IMR-90 (cell line): ENCODE data around the gene GDPD1. TPM values are rescaled to one million over a fixed set of nuclear protein-coding genes. Genes with fewer than 3 reads are reported as not detected.

Source experiments
- ATAC-seq: fragments of 200-7000 bp; cut with Tn5 transposase; 2 replicates; pipeline ENCODE4 v1.9.1; 2020; ENCODE audit warnings: low read depth, mild to moderate bottlenecking, moderate library complexity
- BruUV-seq: library from RNA; stranded (reverse); fragments of 400-500 nt; replicated peaks from 2 replicates; lab custom pipeline; 2021; lab: Mats Ljungman, UMichigan
- CTCF ChIA-PET: fragments of 300-600 bp; formaldehyde crosslinking; extraction: SDS; loops from one replicate; lab custom pipeline; 2021; ENCODE audit warnings: antibody characterized with exemption; lab: Yijun Ruan, JAX
- POLR2A ChIA-PET: fragments of 300-600 bp; sonication (Branson Sonifier 250); formaldehyde crosslinking; loops from one replicate; lab custom pipeline; 2022; ENCODE audit warnings: antibody characterized with exemption; ENCODE audit not compliant: unreplicated experiment; lab: Charles Lee
- DNase-seq: peaks from one replicate; pipeline ENCODE4 v3.0.0; 2013
- H2AFZ ChIP-seq: replicated peaks from 2 replicates; pipeline ENCODE3; 2013; ENCODE audit warnings: low read length, mild to moderate bottlenecking; ENCODE audit not compliant: poor library complexity
- H2AK5ac ChIP-seq: 2 replicates; pipeline ENCODE4 v1.6.1; 2013; ENCODE audit warnings: low read depth, low read length, inconsistent platforms
- H2AK9ac ChIP-seq: replicated peaks from 2 replicates; pipeline ENCODE3; 2013; ENCODE audit warnings: mild to moderate bottlenecking, low read depth, low read length, moderate library complexity; ENCODE audit not compliant: poor library complexity
- H2BK120ac ChIP-seq: 2 replicates; pipeline ENCODE4 v1.6.1; 2013; ENCODE audit warnings: low read depth, low read length, inconsistent platforms
- H2BK15ac ChIP-seq: 3 replicates; pipeline ENCODE4 v1.6.1; 2013; ENCODE audit warnings: low read depth, low read length, inconsistent platforms
- H2BK20ac ChIP-seq: 2 replicates; pipeline ENCODE4 v1.6.1; 2013; ENCODE audit warnings: low read depth, mild to moderate bottlenecking, inconsistent platforms, low read length, moderate library complexity
- H2BK5ac ChIP-seq: 2 replicates; pipeline ENCODE4 v1.6.1; 2013; ENCODE audit warnings: mild to moderate bottlenecking, low read depth, low read length, inconsistent platforms; ENCODE audit not compliant: poor library complexity, severe bottlenecking
- H3K14ac ChIP-seq: replicated peaks from 2 replicates; pipeline ENCODE4 v1.6.1; 2013; ENCODE audit warnings: low read depth, low read length, inconsistent platforms
- H3K18ac ChIP-seq: 2 replicates; pipeline ENCODE4 v1.6.1; 2013; ENCODE audit warnings: low read depth, low read length, control low read depth
- H3K23ac ChIP-seq: 2 replicates; pipeline ENCODE4 v1.6.1; 2013; ENCODE audit warnings: low read depth, low read length, inconsistent platforms
- H3K27ac ChIP-seq: 2 replicates; pipeline ENCODE4 v1.5.1; 2013; ENCODE audit warnings: mild to moderate bottlenecking, control low read depth, low read length; ENCODE audit not compliant: insufficient read depth
- H3K27me3 ChIP-seq: 2 replicates; pipeline ENCODE4 v1.6.1; 2013; ENCODE audit warnings: low read length; ENCODE audit not compliant: control insufficient read depth, insufficient read depth
- H3K36me3 ChIP-seq: 2 replicates; pipeline ENCODE4 v1.6.1; 2013; ENCODE audit warnings: low read length, mixed read lengths; ENCODE audit not compliant: control insufficient read depth, insufficient read depth
- H3K4ac ChIP-seq: 2 replicates; pipeline ENCODE4 v1.6.1; 2013; ENCODE audit warnings: low read depth, low read length, inconsistent platforms
- H3K4me1 ChIP-seq: 2 replicates; pipeline ENCODE4 v1.6.1; 2013; ENCODE audit warnings: low read length, mixed read lengths; ENCODE audit not compliant: control insufficient read depth, insufficient read depth
- H3K4me2 ChIP-seq: 2 replicates; pipeline ENCODE4 v1.6.1; 2013; ENCODE audit warnings: low read depth, mild to moderate bottlenecking, control low read depth, low read length, moderate library complexity
- H3K4me3 ChIP-seq: 2 replicates; pipeline ENCODE4 v1.5.1; 2013; ENCODE audit warnings: low read depth, mild to moderate bottlenecking, control low read depth, low read length, moderate library complexity; ENCODE audit not compliant: insufficient read depth
- H3K56ac ChIP-seq: 2 replicates; pipeline ENCODE4 v1.6.1; 2013; ENCODE audit warnings: low read length, inconsistent platforms; ENCODE audit not compliant: insufficient read depth; ENCODE audit errors: extremely low read depth
- H3K79me1 ChIP-seq, 2 experiments: 2 replicates each; pipeline ENCODE4 v1.6.1; 2013; ENCODE audit warnings: low read length in 2 of 2, inconsistent platforms in 1 of 2, low read depth in 1 of 2
- H3K9ac ChIP-seq: 2 replicates; pipeline ENCODE4 v1.6.1; 2013; ENCODE audit warnings: low read depth, low read length, control low read depth
- H3K9me1 ChIP-seq: 2 replicates; pipeline ENCODE4 v1.6.1; 2013; ENCODE audit warnings: low read length, inconsistent platforms; ENCODE audit not compliant: insufficient read depth
- H3K9me3 ChIP-seq: 2 replicates; pipeline ENCODE4 v1.6.1; 2013; ENCODE audit warnings: low read length; ENCODE audit not compliant: control insufficient read depth, insufficient read depth
- H4K20me1 ChIP-seq: 2 replicates; pipeline ENCODE4 v1.6.1; 2013; ENCODE audit warnings: low read length, inconsistent platforms; ENCODE audit not compliant: insufficient read depth
- H4K5ac ChIP-seq: 2 replicates; pipeline ENCODE4 v1.6.1; 2013; ENCODE audit warnings: mild to moderate bottlenecking, low read depth, low read length, control low read depth
- H4K8ac ChIP-seq, 2 experiments: 2 replicates each; pipeline ENCODE4 v1.6.1; 2013; ENCODE audit warnings: low read depth in 2 of 2, low read length in 2 of 2, control low read depth in 1 of 2, inconsistent platforms in 1 of 2
- H4K91ac ChIP-seq: 2 replicates; pipeline ENCODE4 v1.6.1; 2013; ENCODE audit warnings: low read depth, low read length, inconsistent platforms; ENCODE audit not compliant: insufficient read depth
- BHLHE40 ChIP-seq: fragments of 150-350 bp; IDR thresholded peaks from 2 replicates; pipeline ENCODE4 v1.6.1; 2016; ENCODE audit warnings: mild to moderate bottlenecking, low read depth, low read length
- CEBPB ChIP-seq: IDR thresholded peaks from 2 replicates; pipeline ENCODE4 v1.6.1; 2012; ENCODE audit warnings: low read depth, low read length, improper control_type of control experiment
- CHD1 ChIP-seq: IDR thresholded peaks from 2 replicates; pipeline ENCODE4 v1.6.1; 2012; ENCODE audit warnings: low read depth, low read length, improper control_type of control experiment
- ELK1 ChIP-seq: fragments of 150-350 bp; IDR thresholded peaks from 2 replicates; pipeline ENCODE4 v1.6.1; 2016; ENCODE audit warnings: low read depth, mild to moderate bottlenecking, low read length, moderate library complexity, borderline replicate concordance
- FOS ChIP-seq: fragments of 150-350 bp; IDR thresholded peaks from 2 replicates; pipeline ENCODE4 v1.6.1; 2016; ENCODE audit warnings: low read depth, low read length
- MAFK ChIP-seq: IDR thresholded peaks from 2 replicates; pipeline ENCODE4 v1.6.1; 2012; ENCODE audit warnings: low read depth, low read length, improper control_type of control experiment
- MXI1 ChIP-seq: IDR thresholded peaks from 2 replicates; pipeline ENCODE4 v1.6.1; 2012; ENCODE audit warnings: low read depth, mild to moderate bottlenecking, low read length, moderate library complexity, borderline replicate concordance
- NFE2L2 ChIP-seq: fragments of 150-350 bp; IDR thresholded peaks from 2 replicates; pipeline ENCODE4 v1.6.1; 2016; ENCODE audit warnings: low read depth, mild to moderate bottlenecking, low read length
- POLR2A ChIP-seq: IDR thresholded peaks from 2 replicates; pipeline ENCODE4 v1.6.1; 2012; ENCODE audit warnings: mild to moderate bottlenecking, low read depth, low read length
- RAD21 ChIP-seq: IDR thresholded peaks from 2 replicates; pipeline ENCODE4 v1.6.1; 2012; ENCODE audit warnings: low read length, improper control_type of control experiment
- RCOR1 ChIP-seq: IDR thresholded peaks from 2 replicates; pipeline ENCODE4 v1.6.1; 2012; ENCODE audit warnings: mild to moderate bottlenecking, low read length, improper control_type of control experiment; ENCODE audit not compliant: insufficient replicate concordance
- RFX5 ChIP-seq: IDR thresholded peaks from 2 replicates; pipeline ENCODE4 v1.8.0; 2012; ENCODE audit warnings: low read depth, mild to moderate bottlenecking, low read length, moderate library complexity
- SMC3 ChIP-seq: fragments of 150-350 bp; IDR thresholded peaks from 2 replicates; pipeline ENCODE4 v1.6.1; 2016; ENCODE audit warnings: low read depth, mild to moderate bottlenecking, antibody characterized with exemption, low read length, moderate library complexity
- USF2 ChIP-seq: fragments of 150-350 bp; IDR thresholded peaks from 2 replicates; pipeline ENCODE4 v1.6.1; 2017; ENCODE audit warnings: mild to moderate bottlenecking, antibody characterized with exemption, low read length, low read depth
- WGBS, 2 experiments: methylation state at CpG; one replicate each; pipeline versions ENCODE4 v1.1.5 to v1.1.7; 2013; ENCODE audit warnings: missing lambda C conversion rate in 2 of 2; ENCODE audit not compliant: insufficient read length in 1 of 2; ENCODE audit errors: extremely low coverage in 2 of 2; 5-methylcytosine and 5-hydroxymethylcytosine counted together
- dilution Hi-C: fragments of 300-500 bp; cut with HindIII; formaldehyde crosslinking; loops from one replicate; pipeline ENCODE4 v1.14.3; 2018; ENCODE audit warnings: low sequenced_read_pairs; ENCODE audit not compliant: unreplicated experiment
- in situ Hi-C: fragments of 300-500 bp; cut with MboI; formaldehyde crosslinking; loops from 3 replicates; pipeline ENCODE4 v1.14.3; 2019; ENCODE audit warnings: low sequenced_read_pairs, inconsistent platforms, mixed read lengths
- intact Hi-C: fragments of 100-400 bp; cut with micrococcal nuclease; formaldehyde crosslinking; loops from 2 replicates; pipeline ENCODE4 v1.10.0; 2022
- polyA plus RNA-seq, 3 experiments: library from polyadenylated mRNA; depleted of rRNA; stranded (reverse); fragments of >200 nt; gene quantifications; 2 replicates each; pipeline ENCODE4 v1.2.3, GENCODE V29; 2012; ENCODE audit warnings: low replicate concordance in 1 of 3
- total RNA-seq: library from RNA; depleted of rRNA; stranded (reverse); fragments of >200 nt; gene quantifications from 2 replicates; pipeline ENCODE4 v1.2.3, GENCODE V29; 2012

GDPD1 gene
- total and polyA plus RNA-seq, 2 of the 4 experiments (the other 2 are of a cell fraction): 0.72 to 0.84 TPM

GRCh38 chr17:59181481-59181880, 38.8 kb upstream of the GDPD1 start:
- dilution Hi-C loops (no loop called here), in situ Hi-C loops (no loop called here), intact Hi-C loops (no loop called here)
- Histone ChIP-seq H3K14ac (no peak overlapping the region), H3K9ac (no peak overlapping the region), H2AK9ac (no peak overlapping the region), H3K79me1 (peaks cover 19 to 50% of the 10 kb centered on the region in 2 experiments), H2AK5ac (no peak overlapping the region), H3K23ac (no peak overlapping the region), H2BK20ac (no peak overlapping the region), H3K4me3 (no peak overlapping the region), H3K27ac (no peak overlapping the region), H3K27me3 (no peaks in the 10 kb centered on the region), H3K9me3 (no peaks in the 10 kb centered on the region), H4K8ac (no peak overlapping the region), H3K4ac (no peak overlapping the region), H2BK120ac (no peak overlapping the region), H2BK5ac (no peak overlapping the region), H3K36me3 (peaks cover 3% of the 10 kb centered on the region; the same call in 1 of the 2 replicates), H2BK15ac (no peak overlapping the region), H3K9me1 (no peaks in the 10 kb centered on the region; the same call in 1 of the 2 replicates), H2AFZ (no peak overlapping the region), H3K4me2 (no peak overlapping the region), H3K56ac (no peak overlapping the region), H4K20me1 (no peaks in the 10 kb centered on the region), H4K91ac (no peak overlapping the region), H3K18ac (no peak overlapping the region), H3K4me1 (no peaks in the 10 kb centered on the region), H4K5ac (no peak overlapping the region)
- DNase-seq: no peak
- TF ChIP-seq CHD1: no peak
- no peak for TF ChIP-seq ELK1
- no peak for TF ChIP-seq FOS
- TF ChIP-seq USF2: no peak
- no peak for TF ChIP-seq NFE2L2
- TF ChIP-seq SMC3: no peak
- TF ChIP-seq BHLHE40: no peak
- TF ChIP-seq RCOR1: no peak
- TF ChIP-seq MAFK: no peak
- TF ChIP-seq RAD21: no peak
- no peak for TF ChIP-seq CEBPB
- TF ChIP-seq POLR2A: no peak
- no peak for TF ChIP-seq MXI1
- TF ChIP-seq RFX5: no peak
- ChIA-PET CTCF (no interaction called here), POLR2A (no interaction called here)
- no peak for ATAC-seq
- no TSS peak for BruUV-seq
- 100% methylated on average over 3 of the region's 9 CpGs; no CpG with 5 or more reads in 1 of the 2 experiments for WGBS, 2 experiments
